ENCODE data around the gene MLC1. TPM values are rescaled to one million over a fixed set of nuclear protein-coding genes. Genes with fewer than 3 reads are reported as not detected.

MLC1 gene
- polyA plus RNA-seq, 4 donors = 0.03 to 0.32 TPM; not detected in 2

DNA sequence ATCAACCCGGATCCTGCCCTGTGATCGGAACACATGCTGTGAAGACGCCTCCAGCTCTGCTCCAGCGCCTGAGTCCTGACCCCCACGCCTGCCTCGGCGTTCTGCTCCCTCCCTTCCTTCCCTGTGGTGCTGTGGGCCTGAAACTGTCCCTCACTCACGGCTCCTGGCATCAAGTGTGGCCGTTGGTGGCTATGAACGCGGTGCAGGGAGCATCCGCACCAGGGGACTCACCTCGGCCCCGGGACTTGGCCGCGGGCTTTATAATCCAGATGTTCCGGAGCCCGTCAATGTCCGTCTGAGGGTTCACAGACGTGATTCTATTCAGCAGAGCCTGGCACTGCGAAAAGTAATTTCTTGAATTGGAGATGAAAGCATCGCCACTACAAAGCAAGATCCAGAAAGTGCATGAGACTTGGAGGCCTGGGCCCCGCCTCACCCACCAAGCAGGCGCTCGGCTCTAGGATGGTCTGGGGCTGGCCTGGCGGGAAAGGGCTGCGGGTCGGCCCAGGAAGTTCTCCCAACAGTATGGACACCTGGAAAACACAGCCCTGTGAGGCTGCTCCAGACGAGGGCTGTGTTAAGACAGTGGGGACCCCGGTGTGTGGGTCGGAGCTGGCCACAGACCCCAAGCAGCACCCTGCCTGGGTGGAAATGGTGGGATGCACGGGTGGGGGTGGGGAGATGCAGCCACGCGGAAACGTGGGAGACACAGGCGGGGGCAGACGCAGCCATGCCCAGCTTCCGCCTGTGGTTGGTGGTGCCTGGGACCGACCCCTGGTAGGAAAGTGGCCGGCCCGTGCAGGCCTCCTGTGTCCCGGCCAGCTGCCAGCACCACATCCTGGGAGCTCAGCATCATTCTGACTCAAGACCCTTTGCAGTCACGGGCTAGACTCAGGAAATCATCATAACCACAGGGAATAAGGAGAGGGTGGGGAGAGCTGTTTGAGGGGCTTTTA lies 50.8 kb downstream of the MLC1 start:
- no peaks in the 10 kb centered on the region for H3K36me3 ChIP-seq (ENCODE audit: control insufficient read depth in 3 of 3, insufficient read depth in 2 of 3, low read depth in 1 of 3, low read length in 3 of 3)
- no peak for DNase-seq
- H3K9me3 ChIP-seq (ENCODE audit: control insufficient read depth in 2 of 2, insufficient read depth in 1 of 2, low read depth in 1 of 2, low read length in 1 of 2) = peaks cover 0 to 5% of the 10 kb centered on the region in 2 donors
- no peaks in the 10 kb centered on the region for H3K4me1 ChIP-seq (ENCODE audit: control insufficient read depth in 3 of 3, insufficient read depth in 2 of 3, low read depth in 1 of 3, low read length in 2 of 3)
- no peak overlapping the region for H3K27ac ChIP-seq (ENCODE audit: low read depth in 1 of 3, low read length in 2 of 3)
- FAIRE-seq = no peak
- H3K27me3 ChIP-seq (ENCODE audit: control insufficient read depth in 3 of 3, insufficient read depth in 3 of 3, low read length in 3 of 3) = peaks cover 0 to 6% (median 0%) of the 10 kb centered on the region in 3 donors
- H3K4me3 ChIP-seq (ENCODE audit: low read depth in 1 of 3, low read length in 3 of 3) = no peak overlapping the region
- 72 to 81% (median 78%) methylated on average over 43 of the region's 43 CpGs for WGBS, 3 donors

DNA sequence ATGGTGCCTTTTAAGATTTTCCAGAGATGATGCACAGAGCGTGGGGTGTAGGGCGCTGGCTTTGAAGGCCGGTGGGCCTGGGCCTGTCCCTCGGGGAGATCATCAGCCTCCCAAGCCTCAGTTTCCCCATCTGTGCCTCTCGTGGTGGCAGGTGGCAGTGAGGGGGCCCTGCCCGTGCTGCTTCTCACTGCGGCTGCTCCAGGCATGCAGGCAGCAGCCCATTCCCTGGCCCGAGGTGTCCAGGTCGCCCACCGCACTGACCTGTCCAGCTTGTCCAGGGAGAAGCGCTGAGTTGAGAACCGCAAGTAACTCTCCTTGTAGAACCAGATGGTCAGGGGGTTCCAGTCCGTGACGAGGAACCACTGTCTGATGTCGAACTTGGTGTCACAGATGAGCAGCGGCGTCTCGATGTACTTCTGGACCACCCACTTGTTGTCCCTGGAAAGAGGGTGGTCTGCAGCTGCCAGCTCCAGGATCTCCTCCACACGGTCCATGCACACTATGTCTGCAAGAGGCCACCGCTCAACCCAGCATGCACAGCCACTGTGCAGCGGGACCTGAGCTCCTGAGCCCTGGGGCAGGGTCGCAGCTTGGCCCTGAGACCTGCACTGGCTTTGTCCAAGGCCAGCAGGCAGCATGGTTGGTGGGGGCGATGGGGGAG lies 52.2 kb downstream of the MLC1 start:
- Histone ChIP-seq H3K36me3 (ENCODE audit: control insufficient read depth in 3 of 3, insufficient read depth in 2 of 3, low read depth in 1 of 3, low read length in 3 of 3) (no peaks in the 10 kb centered on the region), H3K27ac (ENCODE audit: low read depth in 1 of 3, low read length in 2 of 3) (no peak overlapping the region), H3K27me3 (ENCODE audit: control insufficient read depth in 3 of 3, insufficient read depth in 3 of 3, low read length in 3 of 3) (peaks cover 0 to 6% (median 0%) of the 10 kb centered on the region in 3 donors), H3K4me1 (ENCODE audit: control insufficient read depth in 3 of 3, insufficient read depth in 2 of 3, low read depth in 1 of 3, low read length in 2 of 3) (no peaks in the 10 kb centered on the region), H3K4me3 (ENCODE audit: low read depth in 1 of 3, low read length in 3 of 3) (no peak overlapping the region), H3K9me3 (ENCODE audit: control insufficient read depth in 2 of 2, insufficient read depth in 1 of 2, low read depth in 1 of 2, low read length in 1 of 2) (no peaks in the 10 kb centered on the region)
- 83 to 90% (median 86%) methylated on average over 20 to 23 of the region's 23 CpGs for WGBS, 3 donors
- no peak for FAIRE-seq
- DNase-seq = no peak

DNA sequence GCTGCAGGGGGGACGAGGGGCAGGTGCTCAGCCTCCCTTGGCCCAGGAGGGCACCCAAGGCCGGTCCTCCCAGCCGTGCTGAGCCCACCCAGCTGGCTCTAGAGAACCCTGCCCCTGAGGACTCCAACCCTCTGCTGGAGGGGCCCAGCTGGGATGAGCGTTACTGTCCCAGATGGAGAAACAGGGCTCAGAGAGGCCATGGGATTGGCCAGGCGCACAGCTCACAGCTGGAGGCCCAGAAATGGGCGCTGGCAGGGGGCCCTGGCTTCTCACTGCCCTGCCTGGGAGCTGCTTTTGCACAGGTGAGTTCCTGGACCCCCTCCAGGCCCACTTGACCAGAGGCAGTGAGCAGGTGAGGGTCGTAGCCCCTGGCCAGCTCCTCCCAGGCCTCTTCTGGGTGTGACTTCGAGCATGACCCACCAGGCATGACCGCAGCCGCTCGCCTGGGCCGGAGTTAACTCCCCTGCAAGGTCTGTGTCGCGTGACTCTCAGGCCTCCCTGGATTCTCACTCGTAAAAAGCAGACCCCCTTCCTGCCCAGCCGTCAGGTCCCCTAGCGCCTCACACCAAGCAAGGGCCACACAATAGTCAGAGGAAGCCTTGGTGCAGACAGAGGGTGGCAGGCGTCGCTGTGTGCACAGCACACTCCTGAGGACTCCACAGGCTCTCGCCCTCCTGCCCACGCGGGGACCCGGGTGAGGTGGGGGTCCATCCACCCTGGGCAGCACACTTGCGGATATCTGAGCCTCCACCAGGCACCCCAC lies 52.9 kb downstream of the MLC1 start:
- Histone ChIP-seq H3K4me3 (ENCODE audit: low read depth in 1 of 3, low read length in 3 of 3) (no peak overlapping the region), H3K27ac (ENCODE audit: low read depth in 1 of 3, low read length in 2 of 3) (no peak overlapping the region), H3K27me3 (ENCODE audit: control insufficient read depth in 3 of 3, insufficient read depth in 3 of 3, low read length in 3 of 3) (peaks cover 0 to 6% (median 0%) of the 10 kb centered on the region in 3 donors), H3K9me3 (ENCODE audit: control insufficient read depth in 2 of 2, insufficient read depth in 1 of 2, low read depth in 1 of 2, low read length in 1 of 2) (no peaks in the 10 kb centered on the region), H3K4me1 (ENCODE audit: control insufficient read depth in 3 of 3, insufficient read depth in 2 of 3, low read depth in 1 of 3, low read length in 2 of 3) (no peaks in the 10 kb centered on the region), H3K36me3 (ENCODE audit: control insufficient read depth in 3 of 3, insufficient read depth in 2 of 3, low read depth in 1 of 3, low read length in 3 of 3) (no peaks in the 10 kb centered on the region)
- WGBS, 3 donors = 74 to 82% (median 78%) methylated on average over 24 of the region's 24 CpGs
- FAIRE-seq (no peak), DNase-seq (no peak)

DNA sequence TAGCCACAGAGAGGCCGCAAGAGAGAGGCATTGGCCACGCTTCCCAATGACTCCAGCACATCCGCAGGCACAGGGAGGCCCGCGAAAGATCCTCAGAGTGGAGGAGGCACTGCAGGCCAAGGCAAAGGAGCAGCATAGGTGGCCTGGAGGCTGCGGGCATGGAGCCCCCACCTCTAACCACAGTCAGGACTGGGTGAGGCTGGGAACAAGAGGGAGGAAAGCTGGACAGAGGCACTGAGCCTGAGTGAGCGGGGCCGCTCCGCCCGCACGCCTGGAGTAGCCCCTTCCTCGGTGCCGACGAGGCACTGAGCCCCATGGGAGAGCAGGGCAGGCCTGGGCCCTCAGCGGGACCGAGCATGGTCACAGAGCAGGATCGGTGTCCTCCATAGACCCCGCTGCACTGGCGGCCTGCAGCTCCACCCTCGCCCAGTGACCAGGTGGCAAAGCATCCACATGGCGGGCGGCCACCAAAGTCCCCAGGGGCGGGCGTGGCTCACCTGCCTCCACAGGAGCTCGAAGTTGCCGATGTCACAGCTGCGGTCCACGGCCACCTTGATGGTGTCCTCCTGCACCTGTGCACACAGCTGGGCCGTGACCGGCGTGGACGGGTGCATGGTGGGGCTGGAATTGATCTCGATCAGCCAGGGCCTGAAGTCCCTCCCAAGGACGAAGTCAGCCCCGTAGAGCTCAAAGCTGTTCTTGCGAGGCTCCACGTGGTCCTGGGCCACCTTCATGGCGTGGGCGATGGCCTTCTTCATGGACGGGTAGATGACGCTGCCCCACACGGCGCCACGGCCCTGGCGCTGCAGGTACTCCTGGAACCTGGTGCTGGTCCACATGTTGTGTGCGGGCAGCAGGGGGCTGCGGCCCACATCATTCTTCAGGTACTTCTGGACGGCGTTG lies 53.8 kb downstream of the MLC1 start:
- Histone ChIP-seq H3K4me1 (ENCODE audit: control insufficient read depth in 3 of 3, insufficient read depth in 2 of 3, low read depth in 1 of 3, low read length in 2 of 3) (no peaks in the 10 kb centered on the region), H3K27me3 (ENCODE audit: control insufficient read depth in 3 of 3, insufficient read depth in 3 of 3, low read length in 3 of 3) (peaks cover 0 to 6% (median 0%) of the 10 kb centered on the region in 3 donors), H3K9me3 (ENCODE audit: control insufficient read depth in 2 of 2, insufficient read depth in 1 of 2, low read depth in 1 of 2, low read length in 1 of 2) (no peaks in the 10 kb centered on the region), H3K4me3 (ENCODE audit: low read depth in 1 of 3, low read length in 3 of 3) (no peak overlapping the region), H3K36me3 (ENCODE audit: control insufficient read depth in 3 of 3, insufficient read depth in 2 of 3, low read depth in 1 of 3, low read length in 3 of 3) (no peaks in the 10 kb centered on the region), H3K27ac (ENCODE audit: low read depth in 1 of 3, low read length in 2 of 3) (no peak overlapping the region)
- WGBS, 3 donors = 80 to 91% (median 83%) methylated on average over 47 to 49 of the region's 49 CpGs
- DNase-seq (no peak), FAIRE-seq (no peak)

DNA sequence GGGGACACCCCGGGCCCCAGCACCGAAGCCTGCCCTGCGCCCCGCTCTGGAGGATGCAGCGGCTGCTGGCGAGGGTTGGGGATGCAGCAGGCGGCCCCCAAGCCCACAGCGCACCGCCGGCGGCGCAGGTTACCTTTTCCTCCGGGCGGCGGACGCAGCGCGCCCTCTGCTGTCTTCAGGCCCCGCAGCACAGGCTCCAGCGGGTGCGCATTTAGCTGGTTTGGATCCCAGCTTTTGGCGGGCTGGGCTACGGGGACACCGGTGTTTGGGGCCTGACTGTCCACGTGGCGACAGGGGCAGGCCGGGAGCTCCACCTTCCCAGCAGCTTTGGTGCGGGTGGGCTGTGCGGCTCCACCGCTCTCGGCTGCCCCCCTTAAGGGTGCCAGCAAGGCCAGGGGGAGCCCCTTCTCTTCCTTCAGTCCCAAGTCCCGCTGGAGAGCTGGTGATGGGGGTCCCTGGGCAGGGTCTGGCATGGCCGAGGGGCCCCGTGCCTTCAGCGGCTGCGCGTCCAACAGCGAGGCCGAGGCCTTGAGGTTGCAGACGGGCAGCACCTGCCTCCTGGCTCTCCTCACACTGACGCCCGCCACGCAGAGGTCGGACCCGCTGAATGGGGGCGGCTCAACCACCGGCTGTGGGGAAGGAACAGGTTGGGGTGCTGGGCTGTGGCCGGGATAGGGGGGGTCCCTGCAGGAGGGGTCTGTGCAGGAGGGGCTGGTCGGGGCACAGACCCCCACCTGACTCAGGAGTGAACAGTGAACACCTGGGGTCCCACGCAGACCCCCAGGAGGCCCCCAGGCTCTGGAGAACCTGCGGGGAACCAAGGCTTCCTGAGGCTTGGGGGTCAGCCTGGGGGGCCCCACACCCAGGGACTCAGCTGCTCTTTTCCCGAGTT lies 54.7 kb downstream of the MLC1 start:
- no peaks in the 10 kb centered on the region for H3K4me1 ChIP-seq (ENCODE audit: control insufficient read depth in 3 of 3, insufficient read depth in 2 of 3, low read depth in 1 of 3, low read length in 2 of 3)
- H3K36me3 ChIP-seq (ENCODE audit: control insufficient read depth in 3 of 3, insufficient read depth in 2 of 3, low read depth in 1 of 3, low read length in 3 of 3) = no peaks in the 10 kb centered on the region
- H3K27me3 ChIP-seq (ENCODE audit: control insufficient read depth in 3 of 3, insufficient read depth in 3 of 3, low read length in 3 of 3) = peaks cover 0 to 4% (median 0%) of the 10 kb centered on the region in 3 donors
- no peak overlapping the region for H3K4me3 ChIP-seq (ENCODE audit: low read depth in 1 of 3, low read length in 3 of 3)
- FAIRE-seq = no peak
- no peaks in the 10 kb centered on the region for H3K9me3 ChIP-seq (ENCODE audit: control insufficient read depth in 2 of 2, insufficient read depth in 1 of 2, low read depth in 1 of 2, low read length in 1 of 2)
- no peak overlapping the region for H3K27ac ChIP-seq (ENCODE audit: low read depth in 1 of 3, low read length in 2 of 3)
- WGBS, 3 donors = 17 to 22% (median 19%) methylated on average over 48 to 52 of the region's 52 CpGs
- peak; percentile 71 to 81 for DNase-seq

DNA sequence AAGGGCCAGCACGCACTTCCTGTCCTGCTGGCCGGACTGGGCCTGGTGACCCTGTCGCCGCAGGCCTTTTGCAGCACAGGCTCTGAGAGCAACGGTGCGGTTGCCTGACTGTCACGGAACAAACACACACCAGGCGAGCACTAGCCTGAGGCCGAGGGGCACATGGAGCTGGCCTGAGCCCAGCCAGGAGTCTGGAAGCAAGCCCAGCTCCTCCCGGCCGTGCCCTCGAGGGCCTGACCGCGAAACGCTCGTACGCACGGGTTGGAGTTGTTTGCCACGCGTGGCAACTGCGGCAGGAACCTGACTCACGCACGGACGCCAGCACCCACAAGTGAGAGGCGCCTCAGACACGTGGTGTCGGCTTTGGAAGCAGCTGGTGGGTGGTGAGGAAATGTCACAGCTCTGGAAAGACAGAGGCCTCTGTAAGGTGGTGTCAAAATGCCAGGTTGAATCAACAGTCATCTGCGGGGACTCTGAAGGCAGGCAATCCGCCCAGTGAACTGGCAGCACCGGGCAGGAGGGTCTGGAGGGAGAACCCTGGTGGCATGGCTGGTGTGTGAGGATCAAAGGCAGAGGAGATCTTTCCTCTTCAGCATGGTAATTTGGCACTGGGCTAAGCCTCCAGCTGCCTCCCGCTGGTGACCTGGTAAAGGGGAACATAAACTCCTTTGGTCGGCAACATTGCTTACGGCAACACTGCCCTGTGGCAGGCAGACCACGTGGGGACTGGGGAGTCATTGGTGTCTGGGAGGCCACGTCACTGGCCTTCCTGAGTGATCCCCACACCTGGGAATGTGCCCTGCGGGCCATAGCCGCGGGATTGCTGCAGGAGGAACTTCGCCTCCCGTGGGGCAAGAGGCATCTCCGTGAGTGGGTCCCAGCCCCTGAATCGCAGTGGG lies 57.3 kb downstream of the MLC1 start:
- FAIRE-seq (no peak), DNase-seq (no peak)
- Histone ChIP-seq H3K36me3 (ENCODE audit: control insufficient read depth in 3 of 3, insufficient read depth in 2 of 3, low read depth in 1 of 3, low read length in 3 of 3) (no peaks in the 10 kb centered on the region), H3K9me3 (ENCODE audit: control insufficient read depth in 2 of 2, insufficient read depth in 1 of 2, low read depth in 1 of 2, low read length in 1 of 2) (no peaks in the 10 kb centered on the region), H3K27ac (ENCODE audit: low read depth in 1 of 3, low read length in 2 of 3) (no peak overlapping the region), H3K4me3 (ENCODE audit: low read depth in 1 of 3, low read length in 3 of 3) (no peak overlapping the region), H3K27me3 (ENCODE audit: control insufficient read depth in 3 of 3, insufficient read depth in 3 of 3, low read length in 3 of 3) (peaks cover 0 to 4% (median 0%) of the 10 kb centered on the region in 3 donors), H3K4me1 (ENCODE audit: control insufficient read depth in 3 of 3, insufficient read depth in 2 of 3, low read depth in 1 of 3, low read length in 2 of 3) (no peaks in the 10 kb centered on the region)
- WGBS, 3 donors = 26 to 73% (median 35%) methylated on average over 42 of the region's 42 CpGs
